Tibial nerve (tissue), 4 donors: ENCODE measurements around the gene FBXL16.

Experiments used
- EP300 ChIP-seq, 2 donors: sonication (generic); formaldehyde crosslinking; IDR thresholded peaks; one replicate each; pipeline ENCODE4 v1.6.1; 2017; ENCODE audit warnings: antibody characterized with exemption in 2 of 2, mild to moderate bottlenecking in 1 of 2
- POLR2A ChIP-seq, 2 donors: fragments of 450-650 bp; IDR thresholded peaks; one replicate each; pipeline ENCODE4 v1.6.1; 2017; ENCODE audit warnings: antibody characterized with exemption in 2 of 2, mild to moderate bottlenecking in 2 of 2, moderate library complexity in 2 of 2
- TF ChIP-seq, protein P1 (sequence below), 5 experiments: fragments of 200-600 bp in 3 of 5; fragments of 450-650 bp in 2 of 5; sonication (generic) in 3 of 5; IDR thresholded peaks; one replicate each; pipeline ENCODE4 v1.5.1; 2016 to 2019; ENCODE audit warnings: antibody characterized with exemption in 5 of 5, mild to moderate bottlenecking in 3 of 5, moderate library complexity in 2 of 5

DNA sequence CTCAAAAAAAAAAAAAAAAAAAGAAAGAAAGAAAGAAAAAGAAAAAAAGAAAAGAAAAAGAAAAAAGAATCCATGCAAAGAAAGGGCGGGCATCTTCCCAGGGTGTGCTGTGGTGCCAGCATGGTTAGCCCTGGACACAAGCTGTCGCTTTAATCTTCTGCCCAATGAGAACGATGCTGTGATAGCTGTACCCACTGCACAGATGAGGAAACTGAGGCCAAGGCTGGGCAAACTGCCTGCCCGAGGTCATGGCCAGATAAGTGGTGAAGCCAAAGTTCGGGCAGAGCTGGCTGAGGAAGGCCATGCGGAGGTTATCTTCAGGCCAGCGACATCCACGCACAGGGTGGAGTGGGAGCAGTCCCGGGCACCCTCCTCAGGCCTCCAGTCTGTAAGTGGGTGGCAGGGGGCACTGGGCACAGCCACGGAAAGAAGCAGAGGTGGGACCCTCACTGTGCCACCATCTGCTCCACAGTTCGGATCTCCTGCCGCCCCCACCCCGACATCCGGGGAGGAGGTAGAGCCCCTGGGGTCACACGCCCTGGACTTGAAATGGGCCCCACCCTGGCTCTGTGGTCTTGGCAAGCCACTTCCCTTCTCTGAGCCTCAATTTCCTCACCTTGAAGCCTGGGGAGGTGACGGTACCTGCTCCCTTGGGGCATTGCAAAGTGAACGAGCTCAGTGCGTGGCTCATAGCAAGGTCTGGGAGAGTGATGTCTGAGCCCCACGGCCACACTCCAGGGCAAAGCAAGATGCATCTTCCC, 6.5 kb downstream of the FBXL16 start:
- TF ChIP-seq, protein P1, sequence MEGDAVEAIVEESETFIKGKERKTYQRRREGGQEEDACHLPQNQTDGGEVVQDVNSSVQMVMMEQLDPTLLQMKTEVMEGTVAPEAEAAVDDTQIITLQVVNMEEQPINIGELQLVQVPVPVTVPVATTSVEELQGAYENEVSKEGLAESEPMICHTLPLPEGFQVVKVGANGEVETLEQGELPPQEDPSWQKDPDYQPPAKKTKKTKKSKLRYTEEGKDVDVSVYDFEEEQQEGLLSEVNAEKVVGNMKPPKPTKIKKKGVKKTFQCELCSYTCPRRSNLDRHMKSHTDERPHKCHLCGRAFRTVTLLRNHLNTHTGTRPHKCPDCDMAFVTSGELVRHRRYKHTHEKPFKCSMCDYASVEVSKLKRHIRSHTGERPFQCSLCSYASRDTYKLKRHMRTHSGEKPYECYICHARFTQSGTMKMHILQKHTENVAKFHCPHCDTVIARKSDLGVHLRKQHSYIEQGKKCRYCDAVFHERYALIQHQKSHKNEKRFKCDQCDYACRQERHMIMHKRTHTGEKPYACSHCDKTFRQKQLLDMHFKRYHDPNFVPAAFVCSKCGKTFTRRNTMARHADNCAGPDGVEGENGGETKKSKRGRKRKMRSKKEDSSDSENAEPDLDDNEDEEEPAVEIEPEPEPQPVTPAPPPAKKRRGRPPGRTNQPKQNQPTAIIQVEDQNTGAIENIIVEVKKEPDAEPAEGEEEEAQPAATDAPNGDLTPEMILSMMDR (IDR thresholded peaks at IDR 0.05): no peak
- TF ChIP-seq EP300 (IDR thresholded peaks at IDR 0.05) (no peak), POLR2A (IDR thresholded peaks at IDR 0.05) (no peak)
